CD4-positive, alpha-beta T cell treated with Interleukin-21 for 1 hour (primary cell): ENCODE measurements around the gene LINGO1.

Source experiments
- DNase-seq: peaks from one replicate; pipeline ENCODE4 v3.0.0-alpha.2; 2020

The LINGO1 gene

GRCh38 chr15:77630956-77631744 is 1.6 kb downstream of the LINGO1 start:
- DNase-seq = no peak

GRCh38 chr15:77630056-77630455 is 2.7 kb downstream of the LINGO1 start:
- DNase-seq = no peak

GRCh38 chr15:77629070-77630030 is 3.4 kb downstream of the LINGO1 start:
- no peak for DNase-seq

- DNase-seq = no peak
Measured at GRCh38 chr15:77628010-77628409, 4.7 kb downstream of the LINGO1 start.

- DNase-seq = no peak
Measured at GRCh38 chr15:77627581-77627980, 5.1 kb downstream of the LINGO1 start.

- DNase-seq = no peak
Measured at GRCh38 chr15:77627067-77627466, 5.6 kb downstream of the LINGO1 start.

- DNase-seq = no peak
Measured at GRCh38 chr15:77626002-77626401, 6.7 kb downstream of the LINGO1 start.

- no peak for DNase-seq
Measured at GRCh38 chr15:77625376-77625775, 7.3 kb downstream of the LINGO1 start.

GRCh38 chr15:77624868-77625267 is 7.8 kb downstream of the LINGO1 start:
- no peak for DNase-seq

GRCh38 chr15:77623755-77624524 is 8.8 kb downstream of the LINGO1 start:
- DNase-seq = no peak

- DNase-seq = no peak
Measured at GRCh38 chr15:77622934-77623754, 9.6 kb downstream of the LINGO1 start.

GRCh38 chr15:77622209-77622933 is 10.3 kb downstream of the LINGO1 start:
- no peak for DNase-seq

- no peak for DNase-seq
Measured at GRCh38 chr15:77621847-77622208, 10.9 kb downstream of the LINGO1 start.

- no peak for DNase-seq
Measured at GRCh38 chr15:77620960-77621647, 11.6 kb downstream of the LINGO1 start.

- no peak for DNase-seq
Measured at GRCh38 chr15:77620297-77620696, 12.4 kb downstream of the LINGO1 start.

GRCh38 chr15:77619883-77620282 is 12.8 kb downstream of the LINGO1 start:
- no peak for DNase-seq

GRCh38 chr15:77617476-77618230 is 15.1 kb downstream of the LINGO1 start:
- DNase-seq = no peak

- no peak for DNase-seq
Measured at GRCh38 chr15:77616072-77616471, 16.6 kb downstream of the LINGO1 start.

GRCh38 chr15:77615472-77615871 is 17.2 kb downstream of the LINGO1 start:
- DNase-seq = no peak

GRCh38 chr15:77614251-77614806 is 18.4 kb downstream of the LINGO1 start:
- no peak for DNase-seq
